OCI-LY3 (cell line): Measurements from ENCODE around the gene GOLGA8K.
"Not testable (repeated sequence)": the region's sequence is repeated elsewhere in the genome, so short reads cannot be mapped to it uniquely, and the experiment has no call there.

Source experiments
- H2AFZ ChIP-seq: fragments of 200-600, 300-600 bp; shearing (Covaris generic); 2 replicates; pipeline ENCODE4 v1.6.0; 2014; ENCODE audit warnings: antibody characterized with exemption, low read depth, low read length
- H3K27ac ChIP-seq: fragments of 200-600, 300-600 bp; sonication (generic); 2 replicates; pipeline ENCODE4 v1.5.1; 2014; ENCODE audit warnings: mild to moderate bottlenecking, low read length, moderate library complexity, mixed read lengths
- H3K27me3 ChIP-seq: fragments of 200-600, 300-600 bp; sonication (generic); 2 replicates; pipeline ENCODE4 v1.6.1; 2014; ENCODE audit warnings: low read depth, low read length, mixed read lengths
- H3K36me3 ChIP-seq: fragments of 200-600, 300-600 bp; sonication (generic); replicated peaks from 2 replicates; pipeline ENCODE3; 2014; ENCODE audit warnings: low read depth, low read length, mixed read lengths
- H3K4me1 ChIP-seq: fragments of 300-600, 200-600 bp; sonication (generic); 2 replicates; pipeline ENCODE4 v1.6.1; 2014; ENCODE audit warnings: low read length, mixed read lengths
- H3K4me2 ChIP-seq: fragments of 200-600, 300-600 bp; sonication (generic); 2 replicates; pipeline ENCODE4 v1.6.1; 2014; ENCODE audit warnings: low read length, mixed read lengths
- H3K4me3 ChIP-seq: fragments of 300-600, 200-600 bp; sonication (generic); 2 replicates; pipeline ENCODE4 v1.5.1; 2014; ENCODE audit warnings: antibody characterized with exemption, mild to moderate bottlenecking, low read length, moderate library complexity
- H3K79me2 ChIP-seq: fragments of 300-600, 200-600 bp; shearing (Covaris generic); 2 replicates; pipeline ENCODE4 v1.6.1; 2014; ENCODE audit warnings: mild to moderate bottlenecking, low read length, mixed read lengths
- H3K9ac ChIP-seq: fragments of 300-600, 200-600 bp; shearing (Covaris generic); 2 replicates; pipeline ENCODE4 v1.6.0; 2014; ENCODE audit warnings: mild to moderate bottlenecking, low read length, moderate library complexity
- H3K9me3 ChIP-seq: fragments of 200-600, 300-600 bp; shearing (Covaris generic); 2 replicates; pipeline ENCODE4 v1.6.1; 2014; ENCODE audit warnings: low read length, mixed read lengths; ENCODE audit not compliant: insufficient read depth
- H4K20me1 ChIP-seq: fragments of 200-600, 300-600 bp; sonication (generic); 2 replicates; pipeline ENCODE4 v1.6.1; 2016; ENCODE audit warnings: low read length, mixed read lengths; ENCODE audit not compliant: insufficient read depth

The GOLGA8K gene

GRCh38 chr15:32403192-32403591 is at the start of gene GOLGA8K:
Gene GOLGA8K (minus strand): TSS chr15:32403292. CDS start chr15:32403194, 98 bp downstream.
- not testable (repeated sequence) for H3K27ac ChIP-seq, H3K79me2 ChIP-seq, H3K4me2 ChIP-seq

GRCh38 chr15:32440445-32440977 is 37.4 kb upstream of the GOLGA8K start:
- not testable (repeated sequence) for H3K27me3 ChIP-seq, H3K4me3 ChIP-seq, H3K9me3 ChIP-seq

More at GRCh38 chr15:32403192-32403591, at the start of gene GOLGA8K:
- H4K20me1 ChIP-seq, H2AFZ ChIP-seq, H3K9me3 ChIP-seq, H3K4me1 ChIP-seq, H3K4me3 ChIP-seq, H3K9ac ChIP-seq, H3K36me3 ChIP-seq, H3K27me3 ChIP-seq: not testable (repeated sequence)

GRCh38 chr15:32434102-32434963 is 31.2 kb upstream of the GOLGA8K start:
- H3K4me3 ChIP-seq, H3K27me3 ChIP-seq, H3K9ac ChIP-seq, H3K4me1 ChIP-seq, H3K27ac ChIP-seq, H3K9me3 ChIP-seq, H4K20me1 ChIP-seq, H3K36me3 ChIP-seq, H3K79me2 ChIP-seq, H3K4me2 ChIP-seq, H2AFZ ChIP-seq: not testable (repeated sequence)

More at GRCh38 chr15:32440445-32440977, 37.4 kb upstream of the GOLGA8K start:
- H3K4me2 ChIP-seq, H2AFZ ChIP-seq, H3K79me2 ChIP-seq, H3K9ac ChIP-seq, H3K4me1 ChIP-seq, H3K27ac ChIP-seq, H3K36me3 ChIP-seq, H4K20me1 ChIP-seq: not testable (repeated sequence)

- not testable (repeated sequence) for H2AFZ ChIP-seq, H4K20me1 ChIP-seq, H3K9ac ChIP-seq, H3K36me3 ChIP-seq, H3K4me3 ChIP-seq, H3K27ac ChIP-seq, H3K27me3 ChIP-seq, H3K9me3 ChIP-seq, H3K79me2 ChIP-seq, H3K4me1 ChIP-seq
- H3K4me2 ChIP-seq: peak overlapping the region; percentile 39; the same call in 1 of the 2 replicates
Observed at GRCh38 chr15:32427635-32428034, 24.5 kb upstream of the GOLGA8K start.

GRCh38 chr15:32426511-32426910 is 23.4 kb upstream of the GOLGA8K start:
- H3K9me3 ChIP-seq, H3K36me3 ChIP-seq, H4K20me1 ChIP-seq, H3K27ac ChIP-seq, H3K9ac ChIP-seq, H2AFZ ChIP-seq, H3K4me3 ChIP-seq, H3K79me2 ChIP-seq, H3K4me1 ChIP-seq, H3K4me2 ChIP-seq, H3K27me3 ChIP-seq: not testable (repeated sequence)

- not testable (repeated sequence) for H4K20me1 ChIP-seq
Observed at GRCh38 chr15:32407903-32408302, 4.8 kb upstream of the GOLGA8K start.

GRCh38 chr15:32396522-32396921 is 6.6 kb downstream of the GOLGA8K start:
- not testable (repeated sequence) for H3K4me2 ChIP-seq, H3K27ac ChIP-seq, H4K20me1 ChIP-seq, H3K27me3 ChIP-seq, H3K9me3 ChIP-seq, H3K79me2 ChIP-seq, H3K4me3 ChIP-seq, H3K9ac ChIP-seq, H3K4me1 ChIP-seq, H3K36me3 ChIP-seq, H2AFZ ChIP-seq

More at GRCh38 chr15:32407903-32408302, 4.8 kb upstream of the GOLGA8K start:
- not testable (repeated sequence) for H3K36me3 ChIP-seq, H3K4me3 ChIP-seq, H3K9me3 ChIP-seq, H3K9ac ChIP-seq, H3K27ac ChIP-seq, H3K79me2 ChIP-seq, H3K4me2 ChIP-seq, H2AFZ ChIP-seq, H3K27me3 ChIP-seq, H3K4me1 ChIP-seq

GRCh38 chr15:32394745-32395144 is 8.3 kb downstream of the GOLGA8K start:
- not testable (repeated sequence) for H3K4me3 ChIP-seq, H3K9ac ChIP-seq, H3K36me3 ChIP-seq, H4K20me1 ChIP-seq, H3K4me1 ChIP-seq, H3K27ac ChIP-seq, H3K9me3 ChIP-seq, H3K79me2 ChIP-seq, H3K27me3 ChIP-seq, H3K4me2 ChIP-seq, H2AFZ ChIP-seq

- H2AFZ ChIP-seq, H3K27me3 ChIP-seq, H3K36me3 ChIP-seq, H3K79me2 ChIP-seq, H3K27ac ChIP-seq, H3K9me3 ChIP-seq, H3K4me3 ChIP-seq, H3K4me1 ChIP-seq, H3K4me2 ChIP-seq, H4K20me1 ChIP-seq, H3K9ac ChIP-seq: not testable (repeated sequence)
Observed at GRCh38 chr15:32388050-32388648, 14.9 kb downstream of the GOLGA8K start.
